Forelimb muscle (tissue), 1 donor: ENCODE results near the gene LRRC56. TPM values are rescaled to one million over a fixed set of nuclear protein-coding genes. Genes with fewer than 3 reads are reported as not detected.

ENCODE experiments used
- DNase-seq: peaks from one replicate; pipeline ENCODE4 v3.0.0-alpha.2; 2013; ENCODE audit warnings: low read depth
- polyA plus RNA-seq: library from polyadenylated mRNA; unstranded; fragments of 120-200 nt; gene quantifications from one replicate; pipeline ENCODE4 v1.2.1, GENCODE V29; 2013; ENCODE audit not compliant: insufficient read length

Gene LRRC56
- polyA plus RNA-seq, 1 donor, result 7.3 TPM

DNA sequence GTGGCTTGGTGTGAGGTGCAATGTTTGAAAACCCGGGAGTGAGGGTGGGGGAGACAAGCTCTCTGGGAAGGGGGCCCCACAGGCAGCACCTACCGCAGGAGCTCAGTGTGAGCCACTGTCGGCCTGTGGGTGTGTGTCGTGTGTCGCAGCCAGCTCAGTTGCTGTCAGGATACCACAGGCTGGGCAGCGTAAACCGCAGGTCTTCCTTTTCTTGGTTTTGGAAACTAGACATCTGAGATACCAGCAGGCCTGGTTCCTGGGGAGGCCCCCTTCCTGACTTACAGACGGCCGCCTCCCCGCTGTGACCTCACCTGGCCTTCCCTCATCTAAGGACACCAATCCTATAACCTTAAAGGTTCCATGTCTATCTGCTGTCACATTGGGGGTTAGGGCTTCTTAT is 59.0 kb downstream of the LRRC56 start:
- no peak for DNase-seq

DNA sequence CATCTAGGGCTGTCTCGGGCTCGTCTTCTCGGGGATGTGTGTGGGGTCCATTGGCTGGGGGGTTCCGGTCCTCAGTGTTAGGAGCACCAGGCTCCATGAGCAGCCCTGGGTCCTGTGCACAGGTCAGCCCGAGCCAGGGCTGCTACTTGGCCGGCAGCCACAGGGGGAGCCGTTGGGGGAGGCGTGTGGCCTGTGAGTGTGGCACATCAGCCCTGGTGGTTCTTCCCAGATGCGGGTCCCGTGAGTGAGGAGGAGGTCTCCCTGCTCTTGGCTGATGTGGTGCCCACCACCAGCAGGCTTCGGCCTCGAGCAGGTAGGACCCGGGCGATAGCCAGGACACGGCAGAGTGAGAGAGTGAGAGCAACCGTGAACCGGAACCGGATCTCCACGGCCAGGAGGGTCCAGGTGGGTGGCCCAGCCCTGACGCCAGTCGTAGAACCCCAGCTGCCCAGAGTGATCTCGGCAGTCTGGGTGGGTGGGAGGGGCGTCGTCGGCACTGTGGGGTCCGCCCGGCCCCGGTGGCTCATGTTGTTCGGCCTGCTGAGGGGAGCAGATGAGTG is 59.9 kb downstream of the LRRC56 start:
- DNase-seq, result no peak

DNA sequence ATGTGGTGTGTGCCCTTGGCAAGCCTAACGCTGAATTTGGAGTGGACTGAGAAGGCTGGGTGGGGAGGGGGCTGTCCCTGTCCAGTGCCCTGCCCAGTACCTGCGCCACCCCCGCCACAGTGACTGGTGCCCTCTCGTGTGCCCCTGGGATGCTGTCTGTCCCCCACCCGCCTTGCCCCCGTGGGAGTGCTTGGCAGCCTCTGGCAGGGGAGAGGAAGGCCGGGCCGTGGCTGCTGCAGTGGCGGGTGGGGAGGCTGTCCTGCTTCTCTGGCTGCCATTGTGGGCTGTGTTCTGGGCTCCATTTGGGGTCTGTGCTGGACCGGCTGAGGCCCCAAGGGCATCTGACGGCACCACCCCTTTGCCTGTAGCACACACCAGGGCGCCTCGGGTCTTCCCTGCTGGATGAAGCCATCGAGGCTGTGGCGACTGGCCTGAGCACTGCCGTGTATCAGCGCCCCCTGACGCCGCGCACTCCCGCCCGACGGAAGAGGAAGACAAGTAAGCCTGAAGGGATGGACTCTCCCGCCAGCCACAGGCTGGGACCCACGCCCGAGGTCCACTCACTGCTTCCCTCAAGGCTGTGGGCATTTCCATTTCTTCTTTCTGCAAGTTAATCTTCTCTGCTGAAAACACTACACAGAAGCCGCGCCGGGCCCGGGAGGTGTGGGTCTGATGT is 60.8 kb downstream of the LRRC56 start:
- no peak for DNase-seq

DNA sequence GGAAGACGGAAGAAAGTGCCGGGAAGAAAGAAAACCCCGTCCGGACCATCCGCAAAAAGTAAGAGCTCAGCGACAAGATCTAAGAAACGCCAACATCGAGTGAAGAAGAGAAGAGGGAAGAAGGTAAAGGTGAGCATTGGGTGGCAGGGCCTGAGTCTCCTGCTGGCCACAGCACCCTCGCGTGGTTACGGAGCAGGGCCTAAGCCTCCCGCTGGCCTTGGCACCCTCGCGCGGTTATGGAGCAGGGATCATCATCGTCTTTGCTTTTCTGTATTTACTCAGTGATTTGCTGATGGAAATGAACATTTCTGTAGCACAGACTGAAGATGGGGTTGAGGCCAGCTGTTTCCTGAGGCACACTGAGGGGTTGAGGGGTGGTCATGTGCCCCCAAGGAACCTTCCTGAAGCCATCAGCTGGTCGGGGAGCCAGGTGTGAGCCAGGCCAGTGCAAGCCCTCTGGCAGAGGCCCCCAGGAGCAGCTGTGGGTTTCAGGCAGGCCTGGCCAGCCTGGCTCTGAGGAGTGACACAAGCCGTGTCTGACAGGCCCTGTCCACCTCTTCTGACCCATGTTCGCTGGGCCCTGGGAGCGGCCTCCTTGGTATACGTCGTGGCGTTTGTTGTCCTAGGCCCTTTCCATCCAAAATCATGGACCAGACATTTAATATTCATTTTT is 64.4 kb downstream of the LRRC56 start:
- DNase-seq, result no peak

DNA sequence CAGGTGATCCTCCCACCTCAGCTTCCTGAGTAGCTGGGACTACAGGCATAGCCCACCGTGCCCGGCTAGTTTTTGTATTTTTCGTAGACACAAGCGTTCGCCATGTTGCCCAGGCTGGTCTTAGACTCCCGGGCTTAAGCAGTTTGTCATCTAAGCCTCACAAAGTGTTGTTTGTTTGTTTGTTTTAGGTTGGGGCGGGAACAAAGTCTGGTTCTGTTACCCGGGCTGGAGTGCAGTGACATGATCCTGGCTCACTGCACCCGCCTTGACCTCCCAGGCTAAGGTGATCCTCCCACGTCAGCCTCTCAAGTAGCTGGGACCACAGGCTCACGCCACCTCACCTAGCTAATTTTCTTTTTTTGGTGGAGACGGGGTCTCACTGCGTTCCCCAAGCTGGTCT is 65.8 kb downstream of the LRRC56 start:
- DNase-seq, result no peak

Other genes starting within 250 kb of the LRRC56 start
- gene PGGHG, start 248.4 kb upstream of the LRRC56 start, polyA plus RNA-seq, result 5.2 TPM
- gene IFITM5, start 238.0 kb upstream of the LRRC56 start, polyA plus RNA-seq, result not detected
- gene IFITM2, start 229.7 kb upstream of the LRRC56 start, polyA plus RNA-seq, result 47.5 TPM
- 12.2 TPM for gene IFITM1, start 223.5 kb upstream of the LRRC56 start, polyA plus RNA-seq
- 250 TPM for gene IFITM3, start 216.7 kb upstream of the LRRC56 start, polyA plus RNA-seq
- gene B4GALNT4, start 168.0 kb upstream of the LRRC56 start, polyA plus RNA-seq, result 11.4 TPM
- gene PKP3, start 143.3 kb upstream of the LRRC56 start, polyA plus RNA-seq, result 0.16 TPM
- 11.6 TPM for gene SIGIRR, start 122.5 kb upstream of the LRRC56 start, polyA plus RNA-seq
- gene ANO9, start 95.5 kb upstream of the LRRC56 start, polyA plus RNA-seq, result 0.20 TPM
- gene PTDSS2, start 87.2 kb upstream of the LRRC56 start, polyA plus RNA-seq, result 33.3 TPM
- gene RNH1, start 30.3 kb upstream of the LRRC56 start, polyA plus RNA-seq, result 85.0 TPM
- gene HRAS, start 2.0 kb upstream of the LRRC56 start, polyA plus RNA-seq, result 120 TPM
- gene LMNTD2, start 23.2 kb downstream of the LRRC56 start, polyA plus RNA-seq, result 0.52 TPM
- gene RASSF7, start 23.4 kb downstream of the LRRC56 start, polyA plus RNA-seq, result 1.8 TPM
- gene PHRF1, start 38.9 kb downstream of the LRRC56 start, polyA plus RNA-seq, result 18.4 TPM
- gene IRF7, start 78.4 kb downstream of the LRRC56 start, polyA plus RNA-seq, result 14.9 TPM
- gene CDHR5, start 87.4 kb downstream of the LRRC56 start, polyA plus RNA-seq, result 1.9 TPM
- gene SCT, start 89.7 kb downstream of the LRRC56 start, polyA plus RNA-seq, result 97.2 TPM
- 1.1 TPM for gene DRD4, start 99.7 kb downstream of the LRRC56 start, polyA plus RNA-seq
- 28.7 TPM for gene DEAF1, start 157.7 kb downstream of the LRRC56 start, polyA plus RNA-seq
- gene TMEM80, start 158.3 kb downstream of the LRRC56 start, polyA plus RNA-seq, result 17.0 TPM
- 2.0 TPM for gene EPS8L2, start 168.7 kb downstream of the LRRC56 start, polyA plus RNA-seq
- 59.5 TPM for gene TALDO1, start 209.9 kb downstream of the LRRC56 start, polyA plus RNA-seq
- gene GATD1, start 240.0 kb downstream of the LRRC56 start, polyA plus RNA-seq, result 40.5 TPM